Right lobe of liver (tissue), 6 donors: Measurements from ENCODE around the gene GPC6. TPM values are rescaled to one million over a fixed set of nuclear protein-coding genes. Genes with fewer than 3 reads are reported as not detected.

ENCODE experiments used
- ATAC-seq, 4 donors: fragments of 200-7000 bp; cut with Tn5 transposase; one replicate each; pipeline ENCODE4 v1.9.1; 2020; ENCODE audit warnings: mild to moderate bottlenecking in 4 of 4, moderate library complexity in 4 of 4
- DNase-seq, 3 donors: peaks; one replicate each; pipeline ENCODE4 v3.0.0-alpha.2; 2020
- H3K27ac ChIP-seq, 3 donors: fragments of 200-600 bp; one replicate each; pipeline ENCODE4 v1.8.0; 2022
- H3K27me3 ChIP-seq, 2 donors: fragments of 200-600 bp; one replicate each; pipeline ENCODE4 v1.8.0; 2022
- H3K36me3 ChIP-seq, 4 donors: fragments of 200-600 bp; sonication (generic) in 1 of 4; one replicate each; pipeline versions ENCODE4 v1.5.1 to v1.8.0; 2017 to 2022; ENCODE audit warnings: control low read depth in 1 of 4
- H3K4me1 ChIP-seq, 4 donors: fragments of 200-600 bp; sonication (generic) in 1 of 4; one replicate each; pipeline versions ENCODE4 v1.5.1 to v1.8.0; 2017 to 2022; ENCODE audit warnings: control low read depth in 1 of 4
- H3K4me3 ChIP-seq, 3 donors: fragments of 200-600 bp; one replicate each; pipeline ENCODE4 v1.8.0; 2022
- H3K9me3 ChIP-seq, 4 donors: fragments of 200-600 bp; sonication (generic) in 1 of 4; one replicate each; pipeline versions ENCODE4 v1.5.1 to v1.8.0; 2017 to 2022; ENCODE audit warnings: control low read depth in 1 of 4
- CTCF ChIP-seq, 4 donors: fragments of 200-600 bp in 3 of 4; fragments of 450-650 bp in 1 of 4; IDR thresholded peaks; one replicate each; pipeline versions ENCODE4 v1.5.1 to v1.8.0; 2016 to 2022; ENCODE audit warnings: antibody characterized with exemption in 4 of 4, mild to moderate bottlenecking in 2 of 4
- POLR2A ChIP-seq: fragments of 450-650 bp; IDR thresholded peaks from one replicate; pipeline ENCODE4 v1.6.1; 2017; ENCODE audit warnings: antibody characterized with exemption, mild to moderate bottlenecking
- WGBS: methylation state at CpG from one replicate; pipeline ENCODE4 v1.1.6; 2018; ENCODE audit warnings: low coverage, low lambda C conversion rate; ENCODE audit not compliant: insufficient coverage; ENCODE audit errors: missing lambda C conversion rate; 5-methylcytosine and 5-hydroxymethylcytosine counted together
- intact Hi-C, 2 donors: fragments of 100-400 bp; cut with DNase I; formaldehyde crosslinking; loops; one replicate each; pipeline versions ENCODE4 v1.11.2 to v1.14.1; 2022
- total RNA-seq, 6 experiments: library from RNA; depleted of rRNA in 2 of 6; stranded (reverse); fragments of >200 nt in 2 of 6; fragmentation: NEBNext Ultra II Directional in 3 of 6; extraction: Animal tissue kit (Norgen Biotek cat#: 25700) in 3 of 6; gene quantifications; one replicate each; pipeline versions ENCODE4 v1.1.0 to v1.2.4, GENCODE V29; 2016 to 2023
- donor health status: DM: no; HTN: yes; CAD: no.
- donor health status: DM: no; HTN: no; CAD: no.
- donor health status: DM: no; HTN: no; CAD: no.
- donor health status: DM: no; HTN: yes; CAD: no.
- donor health status: DM: no; HTN: yes; CAD: no.

GPC6 gene
- total RNA-seq, 6 experiments from 2014 or later: 18.6 to 30.1 (median 20.2) TPM

GRCh38 chr13:93872786-93873347 is 646.3 kb downstream of the GPC6 start:
- H3K36me3 ChIP-seq: no peaks in the 10 kb centered on the region
- H3K27ac ChIP-seq: no peak overlapping the region
- peaks cover 0 to 5% (median 0%) of the 10 kb centered on the region in 4 donors for H3K4me1 ChIP-seq
- 32% methylated on average over 2 of the region's 2 CpGs for WGBS
- intact Hi-C loops: no loop called here
- no peaks in the 10 kb centered on the region for H3K27me3 ChIP-seq
- no peaks in the 10 kb centered on the region for H3K9me3 ChIP-seq
- peak in 1 of 4 donors; percentile 27 for ATAC-seq
- no peak for DNase-seq
- TF ChIP-seq POLR2A: no peak
- TF ChIP-seq CTCF (IDR thresholded peaks at IDR 0.05): no peak
- no peak overlapping the region for H3K4me3 ChIP-seq

GRCh38 chr13:93875547-93875946 is 648.9 kb downstream of the GPC6 start:
- H3K9me3 ChIP-seq: no peaks in the 10 kb centered on the region
- ATAC-seq (no peak), DNase-seq (no peak)
- intact Hi-C loops: no loop called here
- TF ChIP-seq POLR2A (no peak), CTCF (IDR thresholded peaks at IDR 0.05) (no peak)
- no peaks in the 10 kb centered on the region for H3K27me3 ChIP-seq
- H3K27ac ChIP-seq: no peak overlapping the region
- 100% methylated on average over 1 of the region's 1 CpG for WGBS
- no peaks in the 10 kb centered on the region for H3K36me3 ChIP-seq
- H3K4me3 ChIP-seq: no peak overlapping the region
- peaks cover 0 to 5% (median 0%) of the 10 kb centered on the region in 4 donors for H3K4me1 ChIP-seq

GRCh38 chr13:93876236-93876635 is 649.6 kb downstream of the GPC6 start:
- H3K27ac ChIP-seq: no peak overlapping the region
- intact Hi-C loops: no loop called here
- H3K4me3 ChIP-seq: no peak overlapping the region
- 52% methylated on average over 3 of the region's 3 CpGs for WGBS
- ATAC-seq: no peak
- no peaks in the 10 kb centered on the region for H3K36me3 ChIP-seq
- no peaks in the 10 kb centered on the region for H3K9me3 ChIP-seq
- H3K4me1 ChIP-seq: peaks cover 0 to 5% (median 0%) of the 10 kb centered on the region in 4 donors
- TF ChIP-seq CTCF (IDR thresholded peaks at IDR 0.05) (no peak), POLR2A (no peak)
- DNase-seq: no peak
- no peaks in the 10 kb centered on the region for H3K27me3 ChIP-seq

GRCh38 chr13:93878675-93879074 is 652.1 kb downstream of the GPC6 start:
- H3K27me3 ChIP-seq: no peaks in the 10 kb centered on the region
- intact Hi-C loops: no loop called here
- ATAC-seq (no peak), DNase-seq (no peak)
- no peaks in the 10 kb centered on the region for H3K4me1 ChIP-seq
- no peak overlapping the region for H3K27ac ChIP-seq
- H3K36me3 ChIP-seq: no peaks in the 10 kb centered on the region
- no peak overlapping the region for H3K4me3 ChIP-seq
- no peak for TF ChIP-seq CTCF (IDR thresholded peaks at IDR 0.05)
- TF ChIP-seq POLR2A: no peak
- WGBS: 58% methylated on average over 2 of the region's 2 CpGs
- no peaks in the 10 kb centered on the region for H3K9me3 ChIP-seq

GRCh38 chr13:93881411-93881810 is 654.8 kb downstream of the GPC6 start:
- Histone ChIP-seq H3K27ac (no peak overlapping the region), H3K9me3 (no peaks in the 10 kb centered on the region), H3K27me3 (no peaks in the 10 kb centered on the region), H3K4me3 (no peak overlapping the region), H3K4me1 (no peaks in the 10 kb centered on the region), H3K36me3 (no peaks in the 10 kb centered on the region)
- no peak for DNase-seq
- no peak for ATAC-seq
- WGBS: 45% methylated on average over 2 of the region's 2 CpGs
- TF ChIP-seq CTCF (IDR thresholded peaks at IDR 0.05) (no peak), POLR2A (no peak)
- intact Hi-C loops: no loop called here
